ENCODE results near the gene NFYC.

The NFYC gene

DNA sequence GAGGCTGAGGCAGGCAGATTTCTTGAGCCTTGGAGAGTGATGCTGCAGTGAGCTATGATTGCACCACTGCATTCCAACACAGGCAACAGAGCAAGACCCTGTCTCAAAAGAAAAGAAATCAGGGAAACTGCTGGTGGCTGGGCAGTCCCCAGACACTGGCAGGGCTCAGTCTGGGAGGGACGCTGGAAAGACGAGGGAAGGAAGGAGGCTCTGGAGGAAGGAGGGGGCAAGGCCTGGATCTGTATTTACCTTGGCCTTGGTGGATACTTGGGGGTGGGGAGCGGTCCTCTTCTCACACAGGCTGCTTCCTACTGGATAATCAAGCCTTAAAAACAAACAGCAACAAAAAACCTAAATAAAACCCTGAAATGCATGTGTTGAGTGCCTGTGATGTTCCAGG lies 116.5 kb downstream of the NFYC start:
- TF ChIP-seq POLR2AphosphoS5 (IDR thresholded peaks at IDR 0.05; ENCODE audit: low read depth, low read length) (no peak), SIN3A (IDR thresholded peaks at IDR 0.05; ENCODE audit: borderline replicate concordance, insufficient read depth, low read length) (no peak), FOXP2 (optimal IDR thresholded peaks at IDR 0.05; ENCODE audit: borderline replicate concordance, extremely low read depth, extremely low read length, insufficient read depth) (no peak), TAF1 (IDR thresholded peaks at IDR 0.05; ENCODE audit: borderline replicate concordance, insufficient read depth, low read length) (no peak)
- TF ChIP-seq, protein P1, sequence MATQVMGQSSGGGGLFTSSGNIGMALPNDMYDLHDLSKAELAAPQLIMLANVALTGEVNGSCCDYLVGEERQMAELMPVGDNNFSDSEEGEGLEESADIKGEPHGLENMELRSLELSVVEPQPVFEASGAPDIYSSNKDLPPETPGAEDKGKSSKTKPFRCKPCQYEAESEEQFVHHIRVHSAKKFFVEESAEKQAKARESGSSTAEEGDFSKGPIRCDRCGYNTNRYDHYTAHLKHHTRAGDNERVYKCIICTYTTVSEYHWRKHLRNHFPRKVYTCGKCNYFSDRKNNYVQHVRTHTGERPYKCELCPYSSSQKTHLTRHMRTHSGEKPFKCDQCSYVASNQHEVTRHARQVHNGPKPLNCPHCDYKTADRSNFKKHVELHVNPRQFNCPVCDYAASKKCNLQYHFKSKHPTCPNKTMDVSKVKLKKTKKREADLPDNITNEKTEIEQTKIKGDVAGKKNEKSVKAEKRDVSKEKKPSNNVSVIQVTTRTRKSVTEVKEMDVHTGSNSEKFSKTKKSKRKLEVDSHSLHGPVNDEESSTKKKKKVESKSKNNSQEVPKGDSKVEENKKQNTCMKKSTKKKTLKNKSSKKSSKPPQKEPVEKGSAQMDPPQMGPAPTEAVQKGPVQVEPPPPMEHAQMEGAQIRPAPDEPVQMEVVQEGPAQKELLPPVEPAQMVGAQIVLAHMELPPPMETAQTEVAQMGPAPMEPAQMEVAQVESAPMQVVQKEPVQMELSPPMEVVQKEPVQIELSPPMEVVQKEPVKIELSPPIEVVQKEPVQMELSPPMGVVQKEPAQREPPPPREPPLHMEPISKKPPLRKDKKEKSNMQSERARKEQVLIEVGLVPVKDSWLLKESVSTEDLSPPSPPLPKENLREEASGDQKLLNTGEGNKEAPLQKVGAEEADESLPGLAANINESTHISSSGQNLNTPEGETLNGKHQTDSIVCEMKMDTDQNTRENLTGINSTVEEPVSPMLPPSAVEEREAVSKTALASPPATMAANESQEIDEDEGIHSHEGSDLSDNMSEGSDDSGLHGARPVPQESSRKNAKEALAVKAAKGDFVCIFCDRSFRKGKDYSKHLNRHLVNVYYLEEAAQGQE (IDR thresholded peaks at IDR 0.05; ENCODE audit: insufficient read depth in 1 of 2, low read depth in 2 of 2, low read length in 2 of 2) = no peak

DNA sequence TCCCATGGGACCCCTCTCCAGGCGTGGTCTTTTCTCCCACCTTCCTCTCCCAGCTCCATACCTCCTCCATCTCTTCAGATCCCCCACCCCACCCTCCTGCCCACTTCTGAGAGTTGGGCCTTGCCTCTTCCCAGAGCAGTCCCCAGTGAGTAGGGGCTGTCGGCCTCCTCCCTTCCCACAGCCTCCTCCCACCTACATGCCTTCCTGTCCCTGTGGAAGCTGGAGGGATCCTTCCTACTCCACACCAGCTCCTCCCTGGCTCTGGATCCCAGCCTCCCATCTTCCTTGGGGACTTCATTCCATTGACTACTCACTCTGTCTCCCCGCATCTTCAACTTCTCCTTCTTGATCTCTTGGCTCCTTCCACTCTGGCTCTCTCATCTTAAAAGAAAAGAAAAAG lies 116.9 kb downstream of the NFYC start:
- no peak for TF ChIP-seq SIN3A (IDR thresholded peaks at IDR 0.05; ENCODE audit: borderline replicate concordance, insufficient read depth, low read length)
- no peak for TF ChIP-seq FOXP2 (optimal IDR thresholded peaks at IDR 0.05; ENCODE audit: borderline replicate concordance, extremely low read depth, extremely low read length, insufficient read depth)
- TF ChIP-seq, protein P1 (IDR thresholded peaks at IDR 0.05; ENCODE audit: insufficient read depth in 1 of 2, low read depth in 2 of 2, low read length in 2 of 2) = no peak
- TF ChIP-seq POLR2AphosphoS5 (IDR thresholded peaks at IDR 0.05; ENCODE audit: low read depth, low read length) = no peak
- TF ChIP-seq TAF1 (IDR thresholded peaks at IDR 0.05; ENCODE audit: borderline replicate concordance, insufficient read depth, low read length) = no peak

DNA sequence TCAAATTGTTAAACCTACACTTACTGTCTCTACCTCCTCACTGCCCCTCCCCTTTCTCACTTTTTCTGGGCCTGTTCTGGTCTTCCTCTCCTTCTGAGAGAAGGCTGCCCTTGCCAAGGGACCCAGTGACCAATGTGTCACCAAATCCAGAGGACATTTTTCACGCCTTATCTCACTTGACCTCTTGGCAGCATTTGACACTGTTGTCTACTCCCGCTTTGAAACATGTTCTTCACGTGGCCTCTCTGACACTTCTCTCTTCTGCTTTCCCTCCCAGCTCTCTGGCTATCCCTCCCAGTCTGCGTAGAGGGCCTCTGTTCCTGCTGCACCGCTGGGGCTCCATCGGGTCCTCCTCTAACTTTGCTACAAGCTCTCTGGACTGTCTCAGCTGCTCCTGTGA lies 117.4 kb downstream of the NFYC start:
- TF ChIP-seq FOXP2 (optimal IDR thresholded peaks at IDR 0.05; ENCODE audit: borderline replicate concordance, extremely low read depth, extremely low read length, insufficient read depth) = no peak
- no peak for TF ChIP-seq POLR2AphosphoS5 (IDR thresholded peaks at IDR 0.05; ENCODE audit: low read depth, low read length)
- no peak for TF ChIP-seq TAF1 (IDR thresholded peaks at IDR 0.05; ENCODE audit: borderline replicate concordance, insufficient read depth, low read length)
- TF ChIP-seq, protein P1 (IDR thresholded peaks at IDR 0.05; ENCODE audit: insufficient read depth in 1 of 2, low read depth in 2 of 2, low read length in 2 of 2) = no peak
- no peak for TF ChIP-seq SIN3A (IDR thresholded peaks at IDR 0.05; ENCODE audit: borderline replicate concordance, insufficient read depth, low read length)

DNA sequence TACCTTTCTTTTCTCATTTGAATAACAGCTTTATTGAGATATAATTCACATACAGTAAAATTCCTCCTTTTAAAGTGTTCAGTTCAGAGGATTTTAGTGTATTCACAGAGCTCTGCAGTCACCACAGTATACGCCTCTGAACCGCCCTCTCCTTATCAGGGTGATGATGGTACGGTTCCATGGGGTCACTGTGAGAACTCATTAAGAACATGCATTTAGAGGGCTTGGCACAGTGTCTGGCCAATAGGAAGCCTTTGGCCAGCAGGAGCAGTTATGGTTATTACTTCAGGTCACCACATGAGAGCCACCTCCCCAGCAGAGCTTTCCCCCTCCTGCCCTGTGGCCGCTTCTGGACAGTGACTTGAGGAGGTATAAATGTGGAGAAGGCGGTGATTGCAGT lies 119.4 kb downstream of the NFYC start:
- TF ChIP-seq, protein P1 (IDR thresholded peaks at IDR 0.05; ENCODE audit: insufficient read depth in 1 of 2, low read depth in 2 of 2, low read length in 2 of 2) = no peak

DNA sequence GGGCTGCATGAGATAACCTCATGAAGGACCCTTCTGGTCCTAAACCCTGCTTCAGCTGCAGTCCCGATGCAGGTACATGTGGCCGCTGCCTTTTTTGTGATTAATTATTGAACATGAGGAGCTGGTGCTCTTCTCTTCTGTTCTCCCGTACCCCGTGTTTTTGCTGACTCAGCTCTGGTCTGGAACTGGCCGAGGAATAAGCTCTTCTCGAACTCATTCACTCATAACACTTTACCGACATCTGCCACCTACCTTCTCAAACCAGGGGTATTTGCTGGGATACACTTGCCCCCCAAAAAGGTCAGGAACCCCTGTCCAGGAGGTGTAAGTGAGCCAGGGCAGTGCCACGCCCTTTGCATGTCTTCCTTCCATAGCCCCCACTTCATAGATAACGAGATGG lies 123.9 kb downstream of the NFYC start:
- TF ChIP-seq FOXP2 (optimal IDR thresholded peaks at IDR 0.05; ENCODE audit: borderline replicate concordance, extremely low read depth, extremely low read length, insufficient read depth) = no peak
- TF ChIP-seq SIN3A (IDR thresholded peaks at IDR 0.05; ENCODE audit: borderline replicate concordance, insufficient read depth, low read length) = no peak
- TF ChIP-seq POLR2AphosphoS5 (IDR thresholded peaks at IDR 0.05; ENCODE audit: low read depth, low read length) = no peak
- TF ChIP-seq, protein P1 (IDR thresholded peaks at IDR 0.05; ENCODE audit: insufficient read depth in 1 of 2, low read depth in 2 of 2, low read length in 2 of 2) = no peak
- TF ChIP-seq TAF1 (IDR thresholded peaks at IDR 0.05; ENCODE audit: borderline replicate concordance, insufficient read depth, low read length) = no peak

Data from PFSK-1 (cell line).